Activated CD8-positive, alpha-beta T cell treated with anti-CD3 and anti-CD28 coated beads for 36 hours (primary cell): ENCODE results near the gene PRMT7. TPM values are rescaled to one million over a fixed set of nuclear protein-coding genes. Genes with fewer than 3 reads are reported as not detected.
"Not testable (repeated sequence)": the region's sequence is repeated elsewhere in the genome, so short reads cannot be mapped to it uniquely, and the experiment has no call there.

Experiments
- ATAC-seq: fragments of 200-7000 bp; cut with Tn5 transposase; one replicate; pipeline ENCODE4 v1.10.0; 2021; ENCODE audit warnings: mild to moderate bottlenecking, moderate library complexity
- CTCF ChIA-PET: fragments of 350-600 bp; sonication (Branson Sonifier 250); formaldehyde crosslinking; loops from one replicate; lab custom pipeline; 2021; ENCODE audit warnings: antibody characterized with exemption; lab: Charles Lee
- POLR2A ChIA-PET: fragments of 350-600 bp; sonication (Branson Sonifier 250); formaldehyde crosslinking; loops from one replicate; lab custom pipeline; 2021; ENCODE audit warnings: antibody characterized with exemption; lab: Charles Lee
- DNase-seq: peaks from one replicate; pipeline ENCODE4 v3.0.0-alpha.2; 2020
- H3K27ac Mint-ChIP-seq: one replicate; pipeline ENCODE4 v1.8.0; 2021; ENCODE audit warnings: mild to moderate bottlenecking, mixed read lengths
- H3K27me3 Mint-ChIP-seq: one replicate; pipeline ENCODE4 v1.8.0; 2021; ENCODE audit warnings: mixed read lengths
- H3K36me3 Mint-ChIP-seq: one replicate; pipeline ENCODE4 v1.8.0; 2021; ENCODE audit warnings: low read depth, mixed read lengths
- H3K4me1 Mint-ChIP-seq: one replicate; pipeline ENCODE4 v1.8.0; 2021; ENCODE audit warnings: low read depth, mixed read lengths
- H3K4me3 Mint-ChIP-seq: one replicate; pipeline ENCODE4 v1.8.0; 2021; ENCODE audit warnings: mild to moderate bottlenecking, moderate library complexity, mixed read lengths
- H3K9me3 Mint-ChIP-seq: one replicate; pipeline ENCODE4 v1.8.0; 2021; ENCODE audit warnings: mixed read lengths
- CTCF ChIP-seq: fragments of 200-600 bp; IDR thresholded peaks from one replicate; pipeline ENCODE4 v1.8.0; 2022; ENCODE audit warnings: antibody characterized with exemption, mild to moderate bottlenecking
- intact Hi-C: fragments of 100-400 bp; cut with micrococcal nuclease; formaldehyde crosslinking; loops from one replicate; pipeline ENCODE4 v1.10.0; 2022
- total RNA-seq, 2 experiments: library from RNA; stranded (reverse); gene quantifications; one replicate each; pipeline ENCODE4 v1.2.3, GENCODE V29; 2021

The PRMT7 gene
- total RNA-seq, 2 experiments from 2014 or later: 67.4 to 78.4 TPM

GRCh38 chr16:68285683-68286082 is 25.1 kb upstream of the PRMT7 start:
- H3K36me3 Mint-ChIP-seq: peaks cover 76% of the 10 kb centered on the region
- peak overlapping the region; percentile 70 for H3K4me3 Mint-ChIP-seq
- intact Hi-C loops: loop anchor here (2.0 kb wide), 2 partner anchors 15 to 25 kb away; partner anchors contain the start of genes PRMT7 and SLC7A6OS

GRCh38 chr16:68286153-68287074 is 24.4 kb upstream of the PRMT7 start:
- intact Hi-C loops: loop anchor here (2.0 kb wide), 1 partner anchor 24 kb away; the partner anchor contains the start of genes PRMT7 and SLC7A6OS
- Mint-ChIP-seq H3K4me3 (peak overlapping the region; percentile 70), H3K27me3 (no peaks in the 10 kb centered on the region), H3K36me3 (peaks cover 76% of the 10 kb centered on the region), H3K27ac (peak overlapping the region; percentile 95), H3K9me3 (no peaks in the 10 kb centered on the region), H3K4me1 (peaks cover 91% of the 10 kb centered on the region)
- POLR2A ChIA-PET: interaction anchor here (0.6 to 6.1 kb wide), 13 partner anchors 9 to 42 kb away, joined by 3 to 27 read pairs (median 5); partner anchors contain the start of genes PLA2G15, PRMT7, SLC7A6 and SLC7A6OS
- ATAC-seq (peak; percentile 10), DNase-seq (no peak)
- CTCF ChIA-PET: interaction anchor here (1.1 to 18.9 kb wide), 6 partner anchors 12 to 193 kb away, joined by 3 to 260 read pairs (median 26); partner anchors contain the start of gene SLC7A6
- TF ChIP-seq CTCF: no peak

More at GRCh38 chr16:68285683-68286082, 25.1 kb upstream of the PRMT7 start:
- H3K27ac Mint-ChIP-seq: peak overlapping the region; percentile 95
- ATAC-seq: no peak
- POLR2A ChIA-PET: interaction anchor here (0.6 to 6.1 kb wide), 14 partner anchors 9 to 566 kb away, joined by 3 to 27 read pairs (median 4); partner anchors contain the start of genes GFOD2, PLA2G15, PRMT7 and SLC7A6
- DNase-seq: no peak
- no peaks in the 10 kb centered on the region for H3K27me3 Mint-ChIP-seq
- H3K4me1 Mint-ChIP-seq: peaks cover 90% of the 10 kb centered on the region
- H3K9me3 Mint-ChIP-seq: no peaks in the 10 kb centered on the region
- CTCF ChIA-PET: interaction anchor here (0.7 to 18.9 kb wide), 9 partner anchors 9 to 192 kb away, joined by 3 to 260 read pairs (median 4); partner anchors contain the start of gene SLC7A6
- no peak for TF ChIP-seq CTCF

GRCh38 chr16:68287276-68288251 is 23.3 kb upstream of the PRMT7 start:
- Mint-ChIP-seq H3K27me3 (no peaks in the 10 kb centered on the region), H3K4me3 (peak overlapping the region; percentile 36), H3K36me3 (peaks cover 73% of the 10 kb centered on the region), H3K9me3 (no peaks in the 10 kb centered on the region), H3K4me1 (peaks cover 89% of the 10 kb centered on the region), H3K27ac (peak overlapping the region; percentile 95)
- ATAC-seq (peak; percentile 14), DNase-seq (peak; percentile 64)
- ChIA-PET POLR2A (interaction anchor here (0.7 to 6.1 kb wide), 10 partner anchors 9 to 23 kb away, joined by 3 to 27 read pairs (median 8); partner anchors contain the start of genes PRMT7, SLC7A6 and SLC7A6OS), CTCF (interaction anchor here (0.8 to 18.9 kb wide), 6 partner anchors 8 to 40 kb away, joined by 3 to 260 read pairs (median 4); partner anchors contain the start of gene SLC7A6)
- intact Hi-C loops: loop anchor here (2.0 kb wide), 1 partner anchor 23 kb away; the partner anchor contains the start of genes PRMT7 and SLC7A6OS
- no peak for TF ChIP-seq CTCF

GRCh38 chr16:68288252-68288650 is 22.6 kb upstream of the PRMT7 start:
- no peak for DNase-seq
- peaks cover 72% of the 10 kb centered on the region for H3K36me3 Mint-ChIP-seq
- no peaks in the 10 kb centered on the region for H3K9me3 Mint-ChIP-seq
- ATAC-seq: no peak
- ChIA-PET POLR2A (interaction anchor here (0.7 to 6.1 kb wide), 10 partner anchors 8 to 24 kb away, joined by 3 to 27 read pairs (median 8); partner anchors contain the start of genes PRMT7, SLC7A6 and SLC7A6OS), CTCF (interaction anchor here (0.8 to 18.9 kb wide), 6 partner anchors 9 to 39 kb away, joined by 3 to 260 read pairs (median 4); partner anchors contain the start of gene SLC7A6)
- H3K4me3 Mint-ChIP-seq: no peak overlapping the region
- intact Hi-C loops: no loop called here
- peak overlapping the region; percentile 95 for H3K27ac Mint-ChIP-seq
- no peaks in the 10 kb centered on the region for H3K27me3 Mint-ChIP-seq
- no peak for TF ChIP-seq CTCF
- H3K4me1 Mint-ChIP-seq: peaks cover 88% of the 10 kb centered on the region

GRCh38 chr16:68288796-68289195 is 22.0 kb upstream of the PRMT7 start:
- DNase-seq, H3K9me3 Mint-ChIP-seq, H3K27me3 Mint-ChIP-seq, H3K4me3 Mint-ChIP-seq, ATAC-seq, intact Hi-C loops: not testable (repeated sequence)
- peak overlapping the region; percentile 95 for H3K27ac Mint-ChIP-seq
- POLR2A ChIA-PET: interaction anchor here (0.9 to 2.7 kb wide), 8 partner anchors 12 to 24 kb away, joined by 3 to 19 read pairs (median 6); partner anchors contain the start of genes PRMT7, SLC7A6 and SLC7A6OS
- H3K36me3 Mint-ChIP-seq: peaks cover 71% of the 10 kb centered on the region
- CTCF ChIA-PET: interaction anchor here (0.8 to 18.9 kb wide), 6 partner anchors 10 to 39 kb away, joined by 3 to 260 read pairs (median 5); partner anchors contain the start of gene SLC7A6
- peaks cover 88% of the 10 kb centered on the region for H3K4me1 Mint-ChIP-seq
